SK-N-SH (cell line): ENCODE measurements around the gene CNTROB. TPM values are rescaled to one million over a fixed set of nuclear protein-coding genes. Genes with fewer than 3 reads are reported as not detected.
A peak's percentile ranks its signal among the peaks of the same experiment; 100 is the strongest.

Experiments used
- CTCF ChIA-PET: fragments of 300-600, 350-600 bp; formaldehyde crosslinking; extraction: SDS; loops from one replicate; lab custom pipeline; 2021; lab: Yijun Ruan, JAX
- POLR2A ChIA-PET: fragments of 350-600 bp; sonication (Branson Sonifier 250); formaldehyde crosslinking; extraction: SDS; loops from one replicate; lab custom pipeline; 2020; ENCODE audit warnings: antibody characterized with exemption, inconsistent platforms; lab: Yijun Ruan, JAX
- DNase-seq: peaks from one replicate; pipeline ENCODE4 v3.0.0; 2012
- H2AFZ ChIP-seq: fragments of 200-600 bp; sonication (generic); 2 replicates; pipeline ENCODE4 v1.8.1; 2016; ENCODE audit warnings: antibody characterized with exemption, mild to moderate bottlenecking, low read depth
- H3F3A ChIP-seq: fragments of 200-600 bp; sonication (generic); replicated peaks from 2 replicates; pipeline ENCODE3; 2016; ENCODE audit warnings: antibody characterized with exemption, mild to moderate bottlenecking; ENCODE audit not compliant: insufficient read depth
- H3K27ac ChIP-seq, 2 experiments: fragments of 200-500 bp in 1 of 2; fragments of 200-600 bp in 1 of 2; sonication (Bioruptor generic) in 1 of 2; sonication (generic), shearing (Covaris generic) in 1 of 2; 2 replicates each; pipeline versions ENCODE4 v1.5.1 to v1.6.1; 2014 to 2016; ENCODE audit warnings: low read depth in 2 of 2, inconsistent platforms in 1 of 2, low read length in 1 of 2, mild to moderate bottlenecking in 1 of 2, mixed read lengths in 1 of 2
- H3K27me3 ChIP-seq: fragments of 200-600 bp; sonication (generic), shearing (Covaris generic); 2 replicates; pipeline ENCODE4 v1.6.1; 2016; ENCODE audit warnings: mixed run types; ENCODE audit not compliant: insufficient read depth
- H3K36me3 ChIP-seq, 2 experiments: fragments of 200-500 bp in 1 of 2; fragments of 200-600 bp in 1 of 2; sonication (Bioruptor generic) in 1 of 2; sonication (generic) in 1 of 2; replicated peaks in 1 of 2; 2 replicates each; pipeline versions ENCODE3 to v1.5.1; 2014 to 2016; ENCODE audit warnings: low read length in 1 of 2, mild to moderate bottlenecking in 1 of 2; ENCODE audit not compliant: insufficient read depth in 2 of 2, control insufficient read depth in 1 of 2
- H3K4me1 ChIP-seq, 2 experiments: fragments of 200-500 bp in 1 of 2; fragments of 200-600 bp in 1 of 2; sonication (Bioruptor generic) in 1 of 2; sonication (generic), shearing (Covaris generic) in 1 of 2; 2 replicates each; pipeline versions ENCODE4 v1.5.1 to v1.6.1; 2014 to 2016; ENCODE audit warnings: low read depth in 1 of 2, low read length in 1 of 2, mixed run types in 1 of 2; ENCODE audit not compliant: insufficient read depth in 2 of 2, control insufficient read depth in 1 of 2
- H3K4me2 ChIP-seq: fragments of 200-600 bp; sonication (generic), shearing (Covaris generic); 2 replicates; pipeline ENCODE4 v1.6.1; 2017; ENCODE audit warnings: mixed run types
- H3K4me3 ChIP-seq, 2 experiments: fragments of 200-500 bp in 1 of 2; fragments of 200-600 bp in 1 of 2; sonication (Bioruptor generic) in 1 of 2; sonication (generic), shearing (Covaris generic) in 1 of 2; 2 replicates each; pipeline versions ENCODE4 v1.5.1 to v1.8.1; 2014 to 2016; ENCODE audit warnings: low read depth in 2 of 2, inconsistent platforms in 1 of 2, low read length in 1 of 2, mild to moderate bottlenecking in 1 of 2, mixed read lengths in 1 of 2, moderate library complexity in 1 of 2
- H3K79me2 ChIP-seq: fragments of 200-600 bp; sonication (generic); 2 replicates; pipeline ENCODE4 v1.8.1; 2017; ENCODE audit warnings: mild to moderate bottlenecking; ENCODE audit not compliant: insufficient read depth
- H3K9ac ChIP-seq: fragments of 200-600 bp; sonication (generic); 2 replicates; pipeline ENCODE4 v1.6.1; 2017; ENCODE audit warnings: mixed run types
- H3K9me2 ChIP-seq: fragments of 200-600 bp; sonication (generic); 2 replicates; pipeline ENCODE4 v1.6.1; 2017; ENCODE audit warnings: mixed run types
- H3K9me3 ChIP-seq: fragments of 200-600 bp; sonication (generic); 2 replicates; pipeline ENCODE4 v1.6.1; 2017; ENCODE audit warnings: mixed run types, mild to moderate bottlenecking, moderate library complexity
- H4K20me1 ChIP-seq: fragments of 200-600 bp; sonication (generic); 2 replicates; pipeline ENCODE4 v1.6.1; 2017; ENCODE audit warnings: mild to moderate bottlenecking, mixed run types; ENCODE audit not compliant: insufficient read depth
- PBX3 ChIP-seq: IDR thresholded peaks from 2 replicates; pipeline ENCODE4; 2012
- REST ChIP-seq: IDR thresholded peaks from 2 replicates; pipeline ENCODE4 v1.6.1; 2012; ENCODE audit warnings: mild to moderate bottlenecking, low read depth, low read length, moderate library complexity
- RFX5 ChIP-seq: IDR thresholded peaks from 2 replicates; pipeline ENCODE4 v1.6.1; 2012; ENCODE audit warnings: mild to moderate bottlenecking, improper control_type of control experiment, low read length
- TAF1 ChIP-seq: IDR thresholded peaks from 2 replicates; pipeline ENCODE4 v1.6.1; 2012; ENCODE audit warnings: low read depth, mild to moderate bottlenecking, low read length, moderate library complexity, borderline replicate concordance
- USF2 ChIP-seq: fragments of 150-350 bp; IDR thresholded peaks from 2 replicates; pipeline ENCODE4 v1.6.1; 2017; ENCODE audit warnings: antibody characterized with exemption, low read length, low read depth, borderline replicate concordance
- YY1 ChIP-seq: IDR thresholded peaks from 2 replicates; pipeline ENCODE4 v1.4.0; 2012; ENCODE audit warnings: low read depth, mild to moderate bottlenecking
- WGBS: methylation state at CpG from one replicate; pipeline ENCODE4 v1.1.6; 2017; ENCODE audit warnings: low lambda C conversion rate; 5-methylcytosine and 5-hydroxymethylcytosine counted together
- polyA plus RNA-seq, 3 experiments: library from polyadenylated mRNA; depleted of rRNA; stranded (reverse); fragments of >200 nt; gene quantifications; 2 replicates each; pipeline ENCODE4 v1.2.3, GENCODE V29; 2012

The CNTROB gene
- polyA plus RNA-seq, 1 of the 3 experiments (the other 2 are of a cell fraction): 26.3 TPM

GRCh38 chr17:7929158-7930023 lies 2.6 kb upstream of the CNTROB start, which contains the start of gene KCNAB3:
KCNAB3 (minus strand) TSS chr17:7929856; CDS start chr17:7929435, 421 bp downstream.
- WGBS: 35% methylated on average over 42 of the region's 67 CpGs
- Histone ChIP-seq H3K4me1 (peaks cover 18 to 36% of the 10 kb centered on the region in 2 experiments; a peak in 3 of 4 replicates), H3K27me3 (no peaks in the 10 kb centered on the region), H3K79me2 (peaks cover 40% of the 10 kb centered on the region), H3K36me3 (peaks cover 5 to 8% of the 10 kb centered on the region in 2 experiments), H3K9me2 (no peaks in the 10 kb centered on the region), H4K20me1 (0 out of 2 replicates have a peak, but pooled peaks cover 9% of the 10 kb centered on the region), H3K4me3 (peak within 1 kb of the TSS; percentile 99 to 100), H3K9me3 (no peaks in the 10 kb centered on the region), H3K9ac (peak within 1 kb of the TSS; percentile 80), H3K4me2 (peak within 1 kb of the TSS; percentile 96), H2AFZ (no peak within 1 kb of the TSS), H3F3A (peaks cover 4% of the 10 kb centered on the region), H3K27ac (peak within 1 kb of the TSS in 1 of 2 experiments; percentile 25; a peak in 1 of 4 replicates)
- DNase-seq: peak; percentile 92
- POLR2A ChIA-PET: interaction anchor here (1.1 kb wide), 1 partner anchor 15 kb away, joined by 4 read pairs; no protein-coding TSS in a partner anchor
- TF ChIP-seq USF2 (no peak), RFX5 (no peak), PBX3 (0 out of 2 replicates have a peak, but pooled peaks have one; percentile 23), YY1 (no peak), REST (no peak), TAF1 (no peak)
- CTCF ChIA-PET: interaction anchor here (0.6 to 2.7 kb wide), 4 partner anchors 14 to 131 kb away, joined by 3 to 11 read pairs (median 3); partner anchors contain the start of gene RNF227
